Suprapubic skin (tissue), 4 donors: Measurements from ENCODE around the gene IQCE. TPM values are rescaled to one million over a fixed set of nuclear protein-coding genes. Genes with fewer than 3 reads are reported as not detected.

Experiments used
- DNase-seq, 2 donors: peaks; one replicate each; pipeline ENCODE4 v3.0.0-alpha.2; 2019; ENCODE audit warnings: low spot score in 2 of 2
- H3K27ac ChIP-seq: fragments of 200-600 bp; sonication (generic); one replicate; pipeline ENCODE4 v1.5.1; 2019
- H3K27me3 ChIP-seq: fragments of 200-600 bp; sonication (generic); one replicate; pipeline ENCODE4 v1.5.1; 2019
- H3K36me3 ChIP-seq: fragments of 200-600 bp; sonication (generic); one replicate; pipeline ENCODE4 v1.5.1; 2019
- H3K4me1 ChIP-seq: fragments of 200-600 bp; sonication (generic); one replicate; pipeline ENCODE4 v1.5.1; 2019
- H3K4me3 ChIP-seq: fragments of 200-600 bp; sonication (generic); one replicate; pipeline ENCODE4 v1.5.1; 2019; ENCODE audit warnings: mild to moderate bottlenecking
- H3K9me3 ChIP-seq: fragments of 200-600 bp; sonication (generic); one replicate; pipeline ENCODE4 v1.5.1; 2019
- CTCF ChIP-seq, 2 donors: fragments of 200-600 bp in 1 of 2; fragments of 450-650 bp in 1 of 2; sonication (generic) in 1 of 2; IDR thresholded peaks; one replicate each; pipeline ENCODE4 v1.5.1; 2016 to 2019; ENCODE audit warnings: antibody characterized with exemption in 2 of 2, mild to moderate bottlenecking in 1 of 2, moderate library complexity in 1 of 2
- EP300 ChIP-seq: sonication (generic); formaldehyde crosslinking; IDR thresholded peaks from one replicate; pipeline ENCODE4 v1.6.1; 2017; ENCODE audit warnings: antibody characterized with exemption
- POLR2A ChIP-seq, 2 donors: fragments of 450-650 bp; IDR thresholded peaks; one replicate each; pipeline ENCODE4 v1.6.1; 2017; ENCODE audit warnings: antibody characterized with exemption in 2 of 2, mild to moderate bottlenecking in 2 of 2, moderate library complexity in 2 of 2
- POLR2AphosphoS5 ChIP-seq, 3 donors: sonication (generic); formaldehyde crosslinking; IDR thresholded peaks; one replicate each; pipeline ENCODE4 v1.6.1; 2017; ENCODE audit warnings: antibody characterized with exemption in 3 of 3
- WGBS: methylation state at CpG from one replicate; pipeline ENCODE4 v1.1.5; 2018; 5-methylcytosine and 5-hydroxymethylcytosine counted together
- total RNA-seq, 4 donors: library from RNA; depleted of rRNA; stranded (reverse); fragments of >200 nt; gene quantifications; one replicate each; pipeline ENCODE4 v1.1.0, GENCODE V29; 2016

The IQCE gene
- total RNA-seq, 4 donors from 2014 or later, result 10.1 to 18.8 (median 15.7) TPM

GRCh38 chr7:2650451-2650850 is 91.7 kb downstream of the IQCE start:
- Histone ChIP-seq H3K4me1 (peaks cover 4% of the 10 kb centered on the region), H3K27me3 (no peaks in the 10 kb centered on the region), H3K27ac (no peak overlapping the region), H3K9me3 (no peaks in the 10 kb centered on the region), H3K4me3 (no peak overlapping the region), H3K36me3 (peaks cover 52% of the 10 kb centered on the region)
- TF ChIP-seq POLR2AphosphoS5 (IDR thresholded peaks at IDR 0.05) (no peak), POLR2A (IDR thresholded peaks at IDR 0.05) (no peak), CTCF (IDR thresholded peaks at IDR 0.05) (no peak), EP300 (no peak)
- WGBS, result 83% methylated on average over 8 of the region's 8 CpGs
- DNase-seq, result no peak

GRCh38 chr7:2651336-2651735 is 92.6 kb downstream of the IQCE start:
- WGBS, result 91% methylated on average over 14 of the region's 15 CpGs
- no peak overlapping the region for H3K4me3 ChIP-seq
- H3K27me3 ChIP-seq, result no peaks in the 10 kb centered on the region
- H3K9me3 ChIP-seq, result no peaks in the 10 kb centered on the region
- peaks cover 4% of the 10 kb centered on the region for H3K4me1 ChIP-seq
- TF ChIP-seq CTCF (IDR thresholded peaks at IDR 0.05) (no peak), EP300 (no peak), POLR2A (IDR thresholded peaks at IDR 0.05) (no peak), POLR2AphosphoS5 (IDR thresholded peaks at IDR 0.05) (no peak)
- no peak overlapping the region for H3K27ac ChIP-seq
- H3K36me3 ChIP-seq, result peaks cover 59% of the 10 kb centered on the region
- DNase-seq, result no peak

GRCh38 chr7:2651847-2652735 is 93.3 kb downstream of the IQCE start:
- TF ChIP-seq CTCF (IDR thresholded peaks at IDR 0.05), result no peak
- no peak for TF ChIP-seq POLR2AphosphoS5 (IDR thresholded peaks at IDR 0.05)
- TF ChIP-seq POLR2A (IDR thresholded peaks at IDR 0.05), result no peak
- no peak for TF ChIP-seq EP300
- Histone ChIP-seq H3K27ac (no peak overlapping the region), H3K9me3 (no peaks in the 10 kb centered on the region), H3K27me3 (no peaks in the 10 kb centered on the region), H3K36me3 (peaks cover 60% of the 10 kb centered on the region), H3K4me3 (no peak overlapping the region), H3K4me1 (peaks cover 4% of the 10 kb centered on the region)
- 89% methylated on average over 20 of the region's 28 CpGs for WGBS
- DNase-seq, result no peak

- no peak for DNase-seq
- 90% methylated on average over 6 of the region's 12 CpGs for WGBS
- Histone ChIP-seq H3K4me3 (no peak overlapping the region), H3K9me3 (no peaks in the 10 kb centered on the region), H3K27me3 (no peaks in the 10 kb centered on the region), H3K27ac (no peak overlapping the region), H3K36me3 (peaks cover 60% of the 10 kb centered on the region), H3K4me1 (no peaks in the 10 kb centered on the region)
- no peak for TF ChIP-seq POLR2AphosphoS5 (IDR thresholded peaks at IDR 0.05)
Measured at GRCh38 chr7:2652736-2653060, 93.9 kb downstream of the IQCE start.

GRCh38 chr7:2654059-2654458 is 95.3 kb downstream of the IQCE start:
- TF ChIP-seq POLR2AphosphoS5 (IDR thresholded peaks at IDR 0.05) (no peak), POLR2A (IDR thresholded peaks at IDR 0.05) (no peak), EP300 (no peak), CTCF (IDR thresholded peaks at IDR 0.05) (no peak)
- H3K4me3 ChIP-seq, result no peak overlapping the region
- H3K4me1 ChIP-seq, result no peaks in the 10 kb centered on the region
- no peak overlapping the region for H3K27ac ChIP-seq
- H3K27me3 ChIP-seq, result no peaks in the 10 kb centered on the region
- no peak for DNase-seq
- peaks cover 65% of the 10 kb centered on the region for H3K36me3 ChIP-seq
- WGBS, result 85% methylated on average over 5 of the region's 5 CpGs
- no peaks in the 10 kb centered on the region for H3K9me3 ChIP-seq
